Mucosa of stomach (tissue), 1 donor: ENCODE results near the gene CEP112.
"Not testable (repeated sequence)": the region's sequence is repeated elsewhere in the genome, so short reads cannot be mapped to it uniquely, and the experiment has no call there.

ENCODE experiments used
- H3K27me3 ChIP-seq: one replicate; pipeline ENCODE4 v1.7.0; 2013; ENCODE audit warnings: mild to moderate bottlenecking, low read length; ENCODE audit not compliant: control insufficient read depth, insufficient read depth
- H3K36me3 ChIP-seq: one replicate; pipeline ENCODE4 v1.7.0; 2013; ENCODE audit warnings: low read length; ENCODE audit not compliant: control insufficient read depth, insufficient read depth
- H3K4me1 ChIP-seq: one replicate; pipeline ENCODE4 v1.7.0; 2013; ENCODE audit warnings: mild to moderate bottlenecking, low read length; ENCODE audit not compliant: control insufficient read depth, insufficient read depth
- H3K4me3 ChIP-seq: one replicate; pipeline ENCODE4 v1.7.0; 2013; ENCODE audit warnings: low read length
- H3K9ac ChIP-seq: one replicate; pipeline ENCODE4 v1.7.0; 2013; ENCODE audit warnings: mild to moderate bottlenecking, low read length, moderate library complexity
- H3K9me3 ChIP-seq: one replicate; pipeline ENCODE4 v1.7.0; 2013; ENCODE audit warnings: mild to moderate bottlenecking, low read length, moderate library complexity; ENCODE audit not compliant: control insufficient read depth
- donor health status: Pancreatic carcinoma.

Gene CEP112

GRCh38 chr17:66088173-66088572 is 103.8 kb downstream of the CEP112 start:
- Histone ChIP-seq H3K4me1 (no peaks in the 10 kb centered on the region), H3K9me3 (no peaks in the 10 kb centered on the region), H3K27me3 (no peaks in the 10 kb centered on the region), H3K4me3 (no peak overlapping the region), H3K9ac (no peak overlapping the region), H3K36me3 (no peaks in the 10 kb centered on the region)

GRCh38 chr17:66087073-66087472 is 104.9 kb downstream of the CEP112 start:
- Histone ChIP-seq H3K9me3 (no peaks in the 10 kb centered on the region), H3K4me3 (no peak overlapping the region), H3K36me3 (no peaks in the 10 kb centered on the region), H3K4me1 (no peaks in the 10 kb centered on the region), H3K9ac (no peak overlapping the region), H3K27me3 (no peaks in the 10 kb centered on the region)

GRCh38 chr17:66085221-66085620 is 106.7 kb downstream of the CEP112 start:
- Histone ChIP-seq H3K36me3 (no peaks in the 10 kb centered on the region), H3K9me3 (no peaks in the 10 kb centered on the region), H3K27me3 (no peaks in the 10 kb centered on the region), H3K4me3 (no peak overlapping the region), H3K9ac (no peak overlapping the region), H3K4me1 (no peaks in the 10 kb centered on the region)

- H3K9me3 ChIP-seq, H3K4me3 ChIP-seq, H3K27me3 ChIP-seq, H3K36me3 ChIP-seq, H3K9ac ChIP-seq, H3K4me1 ChIP-seq: not testable (repeated sequence)
Measured at GRCh38 chr17:66080670-66081069, 111.3 kb downstream of the CEP112 start.

- no peaks in the 10 kb centered on the region for H3K9me3 ChIP-seq
- no peaks in the 10 kb centered on the region for H3K36me3 ChIP-seq
- no peak overlapping the region for H3K9ac ChIP-seq
- no peaks in the 10 kb centered on the region for H3K4me1 ChIP-seq
- no peaks in the 10 kb centered on the region for H3K27me3 ChIP-seq
- no peak overlapping the region for H3K4me3 ChIP-seq
Measured at GRCh38 chr17:66076546-66077190, 115.3 kb downstream of the CEP112 start.

GRCh38 chr17:66073384-66073783 is 118.5 kb downstream of the CEP112 start:
- Histone ChIP-seq H3K9ac (no peak overlapping the region), H3K36me3 (no peaks in the 10 kb centered on the region), H3K27me3 (no peaks in the 10 kb centered on the region)

GRCh38 chr17:66063686-66064085 is 128.2 kb downstream of the CEP112 start:
- Histone ChIP-seq H3K9me3 (no peaks in the 10 kb centered on the region), H3K9ac (no peak overlapping the region), H3K4me1 (no peaks in the 10 kb centered on the region), H3K36me3 (no peaks in the 10 kb centered on the region), H3K27me3 (no peaks in the 10 kb centered on the region), H3K4me3 (no peak overlapping the region)

More at GRCh38 chr17:66073384-66073783, 118.5 kb downstream of the CEP112 start:
- Histone ChIP-seq H3K4me1 (no peaks in the 10 kb centered on the region), H3K4me3 (no peak overlapping the region), H3K9me3 (no peaks in the 10 kb centered on the region)

- Histone ChIP-seq H3K27me3 (no peaks in the 10 kb centered on the region), H3K4me3 (no peak overlapping the region), H3K4me1 (no peaks in the 10 kb centered on the region), H3K9ac (no peak overlapping the region), H3K9me3 (no peaks in the 10 kb centered on the region), H3K36me3 (no peaks in the 10 kb centered on the region)
Measured at GRCh38 chr17:66056148-66056547, 135.8 kb downstream of the CEP112 start.

GRCh38 chr17:66054242-66054641 is 137.7 kb downstream of the CEP112 start:
- Histone ChIP-seq H3K36me3 (no peaks in the 10 kb centered on the region), H3K9ac (no peak overlapping the region), H3K27me3 (no peaks in the 10 kb centered on the region), H3K4me3 (no peak overlapping the region), H3K9me3 (no peaks in the 10 kb centered on the region), H3K4me1 (no peaks in the 10 kb centered on the region)

- Histone ChIP-seq H3K27me3 (no peaks in the 10 kb centered on the region), H3K9ac (no peak overlapping the region), H3K4me1 (no peaks in the 10 kb centered on the region), H3K36me3 (no peaks in the 10 kb centered on the region), H3K4me3 (no peak overlapping the region), H3K9me3 (no peaks in the 10 kb centered on the region)
Measured at GRCh38 chr17:66044083-66044482, 147.8 kb downstream of the CEP112 start.

GRCh38 chr17:66043419-66043818 is 148.5 kb downstream of the CEP112 start:
- Histone ChIP-seq H3K4me1 (no peaks in the 10 kb centered on the region), H3K9ac (no peak overlapping the region), H3K9me3 (no peaks in the 10 kb centered on the region), H3K27me3 (no peaks in the 10 kb centered on the region), H3K36me3 (no peaks in the 10 kb centered on the region), H3K4me3 (no peak overlapping the region)

- Histone ChIP-seq H3K9me3 (no peaks in the 10 kb centered on the region), H3K36me3 (no peaks in the 10 kb centered on the region), H3K4me1 (no peaks in the 10 kb centered on the region), H3K4me3 (no peak overlapping the region), H3K9ac (no peak overlapping the region), H3K27me3 (no peaks in the 10 kb centered on the region)
Measured at GRCh38 chr17:66040402-66040801, 151.5 kb downstream of the CEP112 start.

- no peak overlapping the region for H3K4me3 ChIP-seq
- no peaks in the 10 kb centered on the region for H3K36me3 ChIP-seq
- H3K4me1 ChIP-seq, result no peaks in the 10 kb centered on the region
- no peaks in the 10 kb centered on the region for H3K27me3 ChIP-seq
- H3K9ac ChIP-seq, result no peak overlapping the region
- no peaks in the 10 kb centered on the region for H3K9me3 ChIP-seq
Measured at GRCh38 chr17:66038125-66038524, 153.8 kb downstream of the CEP112 start.
